GM19324 (cell line): Measurements from ENCODE around the gene TRAFD1.
A peak's percentile ranks its signal among the peaks of the same experiment; 100 is the strongest.
"Not testable (repeated sequence)": the region's sequence is repeated elsewhere in the genome, so short reads cannot be mapped to it uniquely, and the experiment has no call there.

Experiments used
- ATAC-seq: cut with Tn5 transposase; IDR thresholded peaks from one replicate; pipeline ENCODE4 v1.9.1; 2021; ENCODE audit warnings: mild to moderate bottlenecking, moderate library complexity; ENCODE audit not compliant: unreplicated experiment, low FRiP score

The TRAFD1 gene, protein sequence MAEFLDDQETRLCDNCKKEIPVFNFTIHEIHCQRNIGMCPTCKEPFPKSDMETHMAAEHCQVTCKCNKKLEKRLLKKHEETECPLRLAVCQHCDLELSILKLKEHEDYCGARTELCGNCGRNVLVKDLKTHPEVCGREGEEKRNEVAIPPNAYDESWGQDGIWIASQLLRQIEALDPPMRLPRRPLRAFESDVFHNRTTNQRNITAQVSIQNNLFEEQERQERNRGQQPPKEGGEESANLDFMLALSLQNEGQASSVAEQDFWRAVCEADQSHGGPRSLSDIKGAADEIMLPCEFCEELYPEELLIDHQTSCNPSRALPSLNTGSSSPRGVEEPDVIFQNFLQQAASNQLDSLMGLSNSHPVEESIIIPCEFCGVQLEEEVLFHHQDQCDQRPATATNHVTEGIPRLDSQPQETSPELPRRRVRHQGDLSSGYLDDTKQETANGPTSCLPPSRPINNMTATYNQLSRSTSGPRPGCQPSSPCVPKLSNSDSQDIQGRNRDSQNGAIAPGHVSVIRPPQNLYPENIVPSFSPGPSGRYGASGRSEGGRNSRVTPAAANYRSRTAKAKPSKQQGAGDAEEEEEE

DNA sequence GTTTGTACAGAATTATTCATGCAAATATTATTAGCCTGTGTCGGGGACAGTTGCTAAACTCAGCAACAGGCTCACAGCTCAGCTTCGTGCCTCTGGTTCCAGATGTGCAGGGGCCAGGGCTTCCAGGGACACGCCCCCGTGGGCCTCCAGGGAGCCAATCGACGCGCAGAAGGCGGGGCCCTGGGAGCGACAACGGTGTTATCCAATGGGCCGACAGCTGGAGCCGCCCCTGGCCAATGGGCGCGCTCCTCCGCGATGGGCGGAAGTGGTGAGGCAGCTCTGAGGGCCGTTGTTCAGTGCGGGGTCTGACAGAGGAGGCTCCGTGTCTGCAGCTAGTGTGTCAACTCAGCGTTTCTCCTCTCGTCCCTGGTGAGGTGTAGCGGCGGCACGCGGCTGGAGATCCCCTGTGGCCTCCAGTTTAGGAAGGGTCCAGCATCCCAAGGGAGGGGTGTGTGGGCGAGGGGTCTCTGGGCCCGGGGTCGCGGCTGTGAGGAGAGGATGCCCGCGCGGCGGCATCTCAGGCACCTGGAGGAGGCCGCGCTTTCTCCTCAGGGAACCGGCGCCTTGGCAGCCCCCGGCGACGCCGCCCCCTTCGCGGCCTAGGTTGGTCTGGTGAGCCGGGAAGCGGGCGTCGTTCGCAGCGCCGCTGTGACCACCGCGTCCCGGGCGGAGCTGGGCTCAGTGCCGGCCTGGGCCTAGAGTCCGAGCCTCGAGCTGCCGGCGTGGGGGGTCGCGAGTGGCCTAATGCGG is at the start of gene TRAFD1:
TSS of gene TRAFD1 (plus strand) at position 311 of the 750 bp plus-strand sequence. CDS start 4,963 bp downstream, outside the sequence.
- peak; percentile 98 for ATAC-seq

DNA sequence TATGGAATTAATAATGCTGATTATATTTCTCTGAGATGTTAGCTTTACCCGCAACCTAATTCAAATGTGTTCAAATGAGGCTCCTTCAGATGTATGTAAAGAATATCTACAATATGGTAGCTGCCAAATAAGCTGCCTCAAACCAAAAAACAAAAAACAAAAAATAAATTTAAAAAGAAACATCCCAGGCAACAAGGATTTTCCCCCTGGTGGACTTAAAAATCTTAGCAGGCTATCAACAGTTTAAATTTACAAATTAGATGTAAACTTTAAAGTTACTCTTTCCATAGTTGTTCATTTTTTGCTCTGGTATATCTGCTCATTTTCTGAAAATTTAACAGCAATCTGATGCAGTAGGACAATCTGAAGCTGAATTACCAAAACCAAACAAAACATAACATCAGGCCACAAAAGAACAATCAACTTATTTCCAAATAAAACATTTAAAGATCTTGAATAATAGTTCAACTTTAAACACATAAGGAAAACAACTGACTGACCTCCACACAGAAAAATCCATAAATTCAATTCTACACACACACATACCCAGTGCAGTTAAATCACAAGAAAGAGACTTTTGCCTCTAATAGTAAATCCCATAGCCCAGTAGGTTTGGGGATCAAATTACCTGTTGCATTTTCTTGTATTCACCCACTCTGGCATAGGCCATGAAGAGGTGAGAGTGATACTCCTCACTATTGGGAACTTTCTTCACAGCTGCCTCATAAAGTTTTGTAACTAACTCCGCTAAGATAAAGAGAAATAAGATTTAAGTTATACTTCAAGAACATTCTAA is 38.1 kb upstream of the TRAFD1 start:
- ATAC-seq = no peak

DNA sequence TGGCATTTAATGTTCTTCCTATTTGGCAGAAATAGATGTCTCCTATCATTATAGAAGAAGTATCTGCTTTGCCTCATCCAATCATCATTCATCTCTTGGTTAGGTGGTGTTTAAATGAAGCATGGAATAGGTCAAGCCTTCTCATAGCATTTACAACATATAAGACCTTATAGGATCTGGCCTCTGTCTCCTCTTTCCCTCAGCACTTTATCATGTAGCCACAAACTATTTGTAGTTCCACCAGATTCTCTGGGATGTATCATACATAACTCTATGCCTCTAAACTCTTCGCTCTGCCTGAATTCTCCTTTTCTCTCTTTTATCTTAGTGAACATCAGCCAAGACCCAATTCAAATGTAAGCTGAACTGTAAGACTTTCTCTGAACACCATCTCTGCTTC is 37.5 kb upstream of the TRAFD1 start:
- no peak for ATAC-seq

DNA sequence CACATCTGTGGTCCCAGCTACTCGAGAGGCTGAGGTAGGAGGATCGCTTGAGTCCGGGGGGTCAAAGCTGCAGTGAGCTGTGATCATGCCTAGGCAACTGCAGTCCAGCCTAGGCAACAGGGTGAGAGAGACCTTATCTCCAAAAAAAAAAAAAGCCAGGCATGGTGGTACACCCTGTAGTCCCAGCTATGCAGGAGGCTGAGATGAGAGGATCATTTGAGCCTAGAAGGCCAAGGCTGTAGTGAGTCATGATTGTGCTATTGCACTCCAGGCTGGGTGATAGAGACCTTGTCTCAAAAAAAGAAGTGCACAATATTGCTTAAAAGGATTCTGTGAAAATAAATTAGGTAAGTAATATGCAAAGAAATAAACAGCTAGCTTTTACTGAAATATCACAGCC is 33.8 kb upstream of the TRAFD1 start:
- ATAC-seq = no peak

DNA sequence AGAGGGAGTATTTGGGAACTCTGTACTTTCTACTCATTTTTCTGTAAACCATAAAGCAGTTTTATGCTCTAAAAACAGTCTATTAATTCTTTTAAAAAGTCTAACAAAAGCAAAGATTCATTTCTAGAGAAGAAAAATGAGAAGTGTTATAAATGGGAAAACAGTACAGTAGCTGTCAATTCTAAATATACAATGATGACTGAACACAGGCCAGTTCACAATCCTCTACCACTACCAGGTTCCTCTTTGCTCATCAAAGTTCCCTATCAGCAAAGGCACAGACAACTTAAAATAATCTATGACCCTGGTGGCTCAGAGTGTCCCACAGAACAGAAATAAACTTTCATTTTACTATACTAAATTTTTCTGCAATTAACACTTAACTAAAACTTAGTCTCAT is 29.3 kb upstream of the TRAFD1 start:
- no peak for ATAC-seq

DNA sequence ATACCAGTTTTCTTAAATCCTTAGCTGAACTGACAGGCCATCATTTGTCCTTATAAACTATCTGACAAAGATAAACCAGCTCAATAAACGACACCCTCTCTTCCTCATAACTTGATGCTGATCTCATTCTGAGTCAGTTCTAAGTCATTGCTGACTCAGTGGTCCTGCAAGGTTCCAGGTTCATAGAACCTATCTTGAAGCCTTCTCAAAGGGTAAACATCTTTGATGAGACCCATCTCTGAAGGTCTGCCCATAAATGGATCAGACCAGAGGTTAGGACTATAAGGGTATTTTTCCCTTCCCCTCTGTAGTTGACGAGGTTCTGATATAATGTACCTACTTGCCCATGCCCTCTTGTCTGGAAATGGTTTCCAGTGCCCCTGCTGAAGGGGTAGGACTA is 28.7 kb upstream of the TRAFD1 start:
- ATAC-seq = no peak

DNA sequence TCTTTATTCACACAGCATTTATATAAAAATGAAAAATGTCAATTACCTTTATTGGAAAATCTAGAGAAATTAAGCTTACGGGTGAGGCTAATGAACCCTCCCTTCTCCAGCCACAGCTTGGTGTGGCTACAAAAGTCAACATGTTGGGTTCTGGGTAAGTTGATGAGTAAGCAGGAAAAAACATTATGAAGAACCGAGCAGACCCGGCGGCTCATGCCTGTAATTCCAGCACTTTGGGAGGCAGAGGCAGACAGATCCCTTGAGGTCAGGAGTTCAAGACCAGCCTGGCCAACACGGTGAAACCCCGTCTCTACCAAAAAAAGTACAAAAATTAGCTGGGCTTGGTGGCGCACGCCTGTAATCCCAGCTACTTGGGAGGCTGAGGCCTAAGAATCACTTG is 27.7 kb upstream of the TRAFD1 start:
- no peak for ATAC-seq

DNA sequence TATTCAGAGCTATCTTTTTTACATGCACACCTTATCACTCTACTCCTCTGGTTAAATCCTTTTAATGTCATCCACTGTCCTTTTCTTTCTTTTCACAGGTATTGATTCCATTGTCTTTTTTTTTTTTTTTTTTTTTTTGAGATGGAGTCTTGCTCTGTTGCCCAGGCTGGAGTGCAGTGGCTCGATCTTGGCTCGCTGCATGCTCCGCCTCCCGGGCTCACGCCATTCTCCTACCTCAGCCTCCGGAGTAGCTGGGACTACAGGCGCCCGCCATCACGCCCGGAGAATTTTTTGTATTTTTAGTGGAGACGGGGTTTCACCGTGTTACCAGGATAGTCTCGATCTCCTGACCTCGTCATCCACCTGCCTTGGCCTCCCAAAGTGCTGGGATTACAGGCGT is 24.9 kb upstream of the TRAFD1 start:
- not testable (repeated sequence) for ATAC-seq

DNA sequence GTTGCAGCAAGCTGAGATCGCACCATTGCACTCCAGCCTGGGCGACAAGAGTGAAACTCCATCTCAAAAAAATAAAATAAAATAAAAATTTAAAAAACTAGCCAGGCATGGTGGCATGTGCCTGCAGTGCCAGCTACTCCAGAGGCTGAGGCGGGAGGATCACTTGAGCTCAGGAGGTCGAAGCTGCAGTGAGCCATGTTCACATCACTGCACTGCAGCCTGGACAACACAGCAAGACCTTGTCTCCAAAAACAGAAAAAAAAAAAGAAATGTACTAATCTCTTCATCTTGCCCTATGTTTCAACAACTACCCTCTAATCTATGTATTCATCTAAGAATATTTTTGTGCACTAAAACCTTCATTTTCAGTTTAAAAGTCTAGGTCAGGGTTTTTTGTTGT is 23.2 kb upstream of the TRAFD1 start:
- no peak for ATAC-seq

DNA sequence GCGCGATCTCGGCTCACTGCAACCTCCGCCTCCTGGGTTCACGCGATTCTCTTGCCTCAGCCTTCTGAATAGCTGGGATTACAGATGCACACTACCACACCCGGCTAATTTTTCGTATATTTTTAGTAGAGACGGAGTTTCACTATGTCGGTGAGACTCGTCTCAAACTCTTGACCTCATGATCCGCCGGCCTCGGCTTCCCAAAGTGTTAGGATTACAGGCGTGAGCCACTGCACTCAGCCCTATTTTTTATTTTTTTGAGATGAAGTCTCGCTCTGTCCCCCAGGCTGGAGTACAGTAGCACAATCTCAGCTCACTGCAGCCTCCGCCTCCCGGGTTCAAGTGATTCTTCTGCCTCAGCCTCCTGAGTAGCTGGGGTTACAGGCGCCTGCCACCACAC is 22.6 kb upstream of the TRAFD1 start:
- ATAC-seq = not testable (repeated sequence)

DNA sequence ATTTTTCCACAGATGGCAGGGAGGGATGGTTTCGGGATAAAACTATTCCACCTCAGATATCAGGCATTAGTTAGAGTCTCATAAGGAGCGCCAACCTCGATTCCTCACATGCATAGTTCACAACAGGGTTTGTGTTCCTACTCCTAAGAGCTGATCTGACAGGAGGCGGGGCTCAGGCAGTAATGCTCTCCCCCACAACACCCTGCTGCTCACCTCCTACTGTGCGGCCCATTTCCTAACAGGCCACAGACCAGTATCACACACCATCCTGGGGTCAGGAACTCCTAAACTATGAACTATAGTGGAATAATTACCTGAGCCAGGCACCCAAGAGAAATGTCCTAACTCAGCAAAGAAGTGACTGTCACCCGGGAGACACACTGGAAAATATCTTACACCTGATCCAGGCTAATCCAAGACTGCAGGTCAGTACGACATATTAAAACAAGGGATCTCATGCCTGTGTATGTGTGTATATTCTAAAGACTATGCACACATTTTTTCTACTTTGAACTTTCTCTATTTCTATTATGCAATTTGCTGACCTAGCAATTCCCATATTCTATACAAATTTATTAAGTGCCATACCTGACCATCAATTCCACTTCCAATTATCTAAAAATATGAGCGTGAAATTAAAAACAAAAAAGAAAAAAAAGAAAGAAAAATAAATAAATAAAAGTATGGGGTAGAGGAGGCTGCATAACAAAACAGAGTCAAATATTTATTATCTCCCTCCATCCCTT is 21.4 kb upstream of the TRAFD1 start:
- no peak for ATAC-seq

DNA sequence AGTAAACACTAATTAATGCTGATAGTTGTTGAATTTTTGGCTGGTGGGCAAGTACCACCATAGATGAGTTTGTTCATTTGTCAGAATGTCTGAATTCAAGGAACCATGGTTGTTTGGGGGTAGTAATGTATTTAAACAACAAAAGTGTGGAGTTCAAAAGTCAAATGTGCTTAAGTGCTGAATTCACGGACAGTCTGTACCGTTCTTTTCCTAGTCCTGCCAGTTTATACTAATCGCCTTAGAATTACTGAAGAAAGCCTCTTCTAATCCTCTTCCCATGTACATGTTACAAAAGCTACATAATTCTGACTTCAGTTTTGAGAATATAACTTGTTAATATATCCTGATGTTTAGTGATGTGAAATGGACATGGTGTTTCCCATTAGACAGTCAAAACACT is 19.5 kb upstream of the TRAFD1 start:
- ATAC-seq = no peak

DNA sequence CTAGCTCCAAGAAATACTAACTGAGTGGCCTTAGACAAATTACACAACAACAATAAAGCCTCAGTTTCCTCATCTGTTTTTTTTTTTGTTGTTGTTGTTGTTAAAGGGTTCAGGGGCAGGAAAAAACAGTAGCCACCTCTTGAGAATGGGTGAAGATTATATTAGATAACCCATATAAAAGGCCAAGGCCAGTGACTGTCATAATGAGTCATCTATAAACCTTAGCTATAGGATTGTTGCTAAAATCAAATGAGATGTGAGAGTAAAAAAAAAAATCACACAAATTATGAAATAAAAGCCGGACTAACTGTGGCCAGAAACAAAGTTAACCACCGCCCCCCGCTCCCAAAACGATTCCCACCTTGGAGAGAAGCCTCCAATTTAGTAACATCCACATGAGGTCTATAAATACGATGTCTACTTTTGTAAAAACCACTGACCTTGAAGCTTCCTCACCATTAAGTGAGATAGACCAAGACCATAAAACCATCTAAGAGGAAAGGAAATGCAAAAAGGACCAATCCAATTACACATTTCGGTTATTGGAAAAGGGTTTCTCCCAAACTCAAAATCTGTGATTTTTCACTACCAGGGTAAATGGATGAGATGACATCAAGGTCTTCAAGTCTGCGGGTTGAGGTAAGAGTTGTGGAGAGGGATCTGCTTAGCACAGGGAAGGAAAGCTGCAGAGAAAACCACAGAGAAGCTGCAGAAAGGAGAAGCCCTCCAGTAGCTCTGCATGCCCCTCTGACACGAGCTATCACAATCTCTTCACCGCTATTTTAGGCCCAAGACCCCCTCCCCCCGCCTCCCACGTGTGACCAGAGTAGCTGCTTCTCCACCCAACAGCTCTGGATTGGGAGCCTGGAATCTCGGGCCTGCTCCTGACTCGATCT is 17.8 kb upstream of the TRAFD1 start:
- no peak for ATAC-seq

DNA sequence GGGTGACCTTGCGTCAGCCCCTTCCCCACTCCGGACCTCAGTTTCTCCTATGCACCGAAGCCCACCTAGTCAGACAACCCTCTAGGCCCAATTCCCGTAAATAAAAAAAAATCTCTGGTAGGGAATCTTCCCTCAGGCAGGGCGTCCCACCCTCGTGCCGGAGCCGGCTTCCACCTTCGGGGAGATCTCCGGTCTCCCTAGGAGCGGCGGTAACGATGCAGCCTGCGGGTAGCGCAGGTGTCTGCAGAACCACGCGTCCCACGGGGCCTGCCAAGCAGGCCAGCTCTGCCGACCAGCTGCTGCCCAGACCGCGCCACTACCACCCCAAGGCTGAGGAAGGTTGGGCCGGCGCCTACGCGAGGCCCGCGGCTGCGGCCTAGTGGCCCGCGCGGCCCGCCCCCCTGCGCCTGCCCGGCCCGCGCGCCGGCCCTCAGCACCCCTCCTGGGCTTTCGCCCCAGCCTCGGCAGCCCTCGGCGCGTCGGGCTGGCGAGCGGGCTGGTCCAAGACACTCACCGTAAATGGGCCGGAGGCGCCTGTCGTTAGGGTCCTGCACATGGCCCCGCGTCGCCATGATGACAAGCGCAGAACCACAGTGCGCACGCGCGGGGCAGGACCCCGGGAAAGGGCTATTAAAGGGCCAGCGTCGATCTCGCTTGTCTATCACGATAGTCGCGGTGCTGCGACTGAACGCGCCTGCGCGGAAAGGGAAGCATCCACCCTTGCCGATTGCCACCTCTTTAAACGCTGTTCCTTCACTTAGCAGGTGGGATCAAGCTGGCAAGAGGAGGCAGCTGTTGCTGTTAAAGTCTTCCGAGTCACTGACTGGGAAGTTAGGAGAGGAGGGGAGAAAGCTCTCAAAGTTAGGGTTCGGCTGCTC is 16.9 kb upstream of the TRAFD1 start, which contains the start of gene NAA25:
TSS of gene NAA25 (minus strand) at position 582 of the 878 bp plus-strand sequence. CDS start at position 572, 10 bp downstream.
- peak; percentile 81 for ATAC-seq

DNA sequence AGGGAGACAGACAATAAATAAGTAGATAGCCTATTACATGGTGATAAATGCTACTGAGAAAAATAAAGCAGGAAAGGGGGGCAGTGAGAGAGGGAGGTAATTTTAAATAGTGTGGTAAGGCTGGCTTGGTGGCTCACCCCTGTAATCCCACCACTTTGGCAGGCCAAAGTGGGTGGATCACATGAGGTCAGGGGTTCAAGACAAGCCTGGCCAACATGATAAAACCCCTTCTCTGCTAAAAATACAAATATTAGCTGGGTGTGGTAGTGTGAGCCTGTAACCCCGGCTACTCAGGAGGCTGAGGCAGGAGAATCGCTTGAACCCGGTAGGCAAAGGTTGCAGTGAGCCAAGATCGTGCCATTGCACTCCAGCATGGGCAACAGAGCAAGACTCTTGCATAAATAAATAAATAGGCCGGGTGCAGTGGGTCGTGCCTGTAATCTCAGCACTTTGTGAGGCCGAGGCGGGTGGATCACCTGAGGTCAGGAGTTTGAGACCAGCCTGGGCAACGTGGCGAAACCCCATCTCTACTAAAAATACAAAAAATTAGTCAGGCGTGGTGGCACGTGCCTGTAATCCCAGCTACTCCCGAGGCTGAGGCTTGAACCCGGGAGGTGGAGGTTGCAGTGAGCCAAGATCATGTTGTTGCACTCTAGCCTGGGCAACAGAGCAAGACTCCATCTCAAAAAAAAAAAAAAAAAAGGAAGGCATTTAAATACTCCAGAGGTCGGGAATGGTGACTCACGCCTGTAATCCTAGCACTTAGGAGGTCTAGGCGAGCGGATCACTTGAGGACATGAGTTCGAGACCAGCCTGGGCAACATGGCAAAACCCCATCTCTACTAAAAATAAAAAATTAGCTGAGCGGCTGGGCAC is 14.3 kb upstream of the TRAFD1 start:
- not testable (repeated sequence) for ATAC-seq

DNA sequence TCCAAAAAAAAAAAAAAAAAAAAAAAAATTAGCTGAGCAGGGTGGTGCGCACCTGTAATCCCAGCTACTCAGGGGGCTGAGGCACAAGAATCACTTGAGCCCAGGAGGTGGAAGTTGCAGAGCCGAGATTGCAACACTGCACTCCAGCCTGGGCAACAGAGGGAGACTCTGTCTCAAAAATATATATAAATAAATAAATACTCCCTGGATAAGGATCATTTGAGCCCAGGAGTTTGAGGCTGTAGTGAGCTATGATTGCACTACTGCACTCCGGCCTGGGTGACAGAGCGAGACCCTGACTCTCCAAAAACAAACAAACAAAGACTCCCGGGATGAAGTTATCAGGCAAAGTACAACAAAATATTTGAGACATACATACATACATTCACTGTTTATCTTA is 13.4 kb upstream of the TRAFD1 start:
- no peak for ATAC-seq
